NCI-H446 treated with DMSO at 0.1 percent for 48 hours (cell line): ENCODE data around the gene NAALADL2.
"Not testable (repeated sequence)": the region's sequence is repeated elsewhere in the genome, so short reads cannot be mapped to it uniquely, and the experiment has no call there.

Source experiments
- DNase-seq: peaks from one replicate; lab custom pipeline; 2025; lab: John Stamatoyannopoulos, UW

Gene NAALADL2

DNA sequence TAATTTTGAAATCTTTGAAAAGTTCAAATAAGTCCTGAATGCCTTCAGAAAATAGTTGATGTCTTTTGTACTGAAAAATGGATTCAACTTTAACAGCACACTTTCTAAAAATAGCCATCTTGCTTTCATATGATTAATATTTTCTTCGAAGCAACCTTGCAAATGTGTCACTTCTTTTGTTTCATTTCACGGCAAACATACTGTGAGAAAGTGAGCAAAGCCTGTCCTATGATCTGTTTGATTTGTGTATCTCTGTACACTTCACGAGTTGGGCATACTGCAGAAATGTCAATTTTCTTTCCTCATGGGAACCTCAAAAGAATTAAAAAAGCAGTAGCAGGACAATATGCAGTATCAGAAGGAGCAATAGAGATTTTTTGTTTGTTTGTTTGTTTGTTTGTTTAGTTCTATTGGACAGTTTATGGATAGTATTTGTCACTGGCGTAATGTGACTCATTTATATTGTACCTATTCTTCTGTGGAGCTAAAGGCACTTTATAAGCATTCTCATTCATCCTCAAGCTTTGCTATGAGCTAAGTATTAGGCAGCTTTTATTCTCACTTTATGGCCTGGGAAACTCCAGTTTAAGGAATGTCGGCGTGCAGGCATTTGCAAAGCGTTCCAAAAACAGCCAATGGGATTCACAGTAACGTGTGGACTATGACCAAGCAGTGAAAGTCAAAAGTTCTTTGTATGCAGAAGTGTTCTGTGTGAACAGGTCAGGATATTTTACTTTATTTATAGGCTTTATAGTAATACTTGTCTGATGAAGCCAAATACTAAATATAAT lies 572.0 kb downstream of the NAALADL2 start:
- no peak for DNase-seq

DNA sequence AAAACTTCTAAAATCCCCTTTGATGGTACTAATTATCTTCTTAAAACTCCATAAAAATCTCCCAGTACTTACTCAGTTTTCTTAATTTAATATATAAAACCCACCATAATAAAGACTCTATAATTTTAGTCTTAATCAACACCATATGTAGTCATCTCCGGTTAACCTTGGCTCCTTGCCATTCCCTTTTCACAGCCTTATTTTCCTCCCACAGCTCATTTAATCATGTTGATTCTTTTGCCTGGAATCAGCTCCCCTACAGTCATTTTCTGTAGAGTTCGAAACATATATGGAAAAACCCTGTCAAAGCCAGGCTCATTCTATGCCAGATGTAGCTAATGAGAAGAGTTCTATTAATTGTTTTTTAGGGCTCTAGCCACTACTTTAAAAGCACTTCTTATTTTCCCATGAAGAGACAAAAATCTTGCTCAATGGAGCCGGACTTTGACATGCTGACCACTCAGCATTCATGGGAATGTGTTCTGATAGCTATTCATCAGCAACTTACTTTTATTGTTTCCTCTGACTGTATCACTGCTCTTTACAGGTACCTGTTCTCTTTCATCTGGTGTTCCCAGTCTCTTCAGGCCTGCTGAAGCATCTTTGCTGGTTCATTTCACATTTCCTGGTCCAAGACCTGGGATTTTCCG lies 573.4 kb downstream of the NAALADL2 start:
- DNase-seq = peak; percentile 85

DNA sequence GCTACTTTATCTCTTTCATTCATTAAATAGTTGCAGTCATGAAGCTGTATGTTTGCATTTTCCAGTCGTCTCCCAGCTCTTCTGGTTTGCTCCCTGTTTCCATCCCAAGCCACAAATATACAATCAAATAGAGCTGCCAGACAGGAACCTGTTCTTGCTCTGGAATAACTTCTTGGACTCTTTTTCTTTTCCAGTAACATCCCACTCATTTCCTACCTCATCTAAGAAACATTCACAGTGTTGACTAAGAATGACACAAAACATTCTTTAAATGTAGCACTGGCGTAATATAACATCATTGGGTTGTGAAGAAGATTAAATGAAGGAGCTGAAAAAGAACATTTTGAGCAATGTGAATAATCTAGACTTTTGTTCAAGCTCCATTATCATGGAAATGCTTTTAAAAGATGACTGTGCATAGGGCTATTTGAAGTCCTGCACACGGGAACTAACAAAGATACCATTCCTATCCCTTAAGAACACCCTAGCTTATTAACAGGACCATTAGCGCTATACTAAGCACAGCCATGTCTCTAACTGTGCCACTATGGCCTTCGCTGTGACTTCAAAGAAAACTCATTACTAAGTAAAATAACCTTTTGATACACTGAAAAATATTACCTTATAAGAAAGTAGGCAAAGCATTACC lies 574.0 kb downstream of the NAALADL2 start:
- DNase-seq = no peak

DNA sequence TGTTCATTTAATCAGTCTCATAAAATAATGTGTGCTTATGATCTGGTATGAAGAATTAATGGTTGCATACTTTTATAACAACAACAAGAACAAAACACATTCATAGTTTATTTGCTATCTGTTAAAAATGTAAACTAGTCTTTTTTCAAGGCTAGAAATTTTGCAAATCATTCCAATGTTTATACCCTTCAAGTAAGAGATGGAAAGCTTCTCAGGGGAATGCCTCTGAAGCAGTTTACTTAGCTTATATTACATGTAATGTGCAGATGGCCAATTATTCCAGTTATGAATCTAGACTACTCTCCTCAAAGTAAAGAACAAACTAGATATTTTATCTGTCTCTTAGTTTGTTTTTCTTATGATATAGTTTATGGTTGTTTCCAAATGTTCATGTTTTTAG lies 575.4 kb downstream of the NAALADL2 start:
- DNase-seq = peak; percentile 66

DNA sequence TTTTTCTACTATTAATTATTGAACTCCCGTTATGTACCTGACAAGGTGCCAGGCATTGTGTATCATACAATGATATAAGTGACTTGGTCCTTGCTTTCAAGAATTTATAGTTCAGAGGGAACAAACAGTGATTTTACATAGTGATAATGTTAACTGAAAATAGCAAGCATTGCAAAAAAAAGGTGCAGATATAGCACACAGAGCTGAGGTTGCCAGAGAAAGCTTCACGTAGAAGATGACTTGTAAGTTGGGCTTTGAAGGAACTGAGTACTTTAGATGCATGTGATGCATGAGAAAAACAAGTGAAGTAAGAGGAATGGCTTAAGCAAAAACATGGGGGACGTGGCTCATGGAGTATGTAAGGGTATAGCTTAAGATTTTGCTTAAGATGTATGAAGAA lies 584.5 kb downstream of the NAALADL2 start:
- no peak for DNase-seq

DNA sequence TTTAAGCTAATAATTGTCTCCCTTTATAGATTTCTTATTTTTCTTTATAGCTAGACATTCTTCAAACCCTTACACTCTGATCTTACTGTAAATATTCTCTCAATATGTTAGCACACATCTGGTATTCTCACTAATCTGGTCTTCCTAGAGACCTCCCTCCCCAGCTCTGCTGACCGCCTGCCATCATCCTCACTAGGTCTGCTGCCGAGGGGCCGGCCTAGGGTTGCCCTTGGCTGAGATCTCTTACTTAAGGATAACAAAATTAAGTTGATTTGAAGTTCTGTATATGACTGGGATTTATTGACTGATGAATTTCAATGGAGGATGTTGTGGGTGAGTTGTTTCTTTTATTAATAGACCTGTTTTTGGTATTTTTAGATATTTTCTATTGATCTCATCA lies 586.6 kb downstream of the NAALADL2 start:
- DNase-seq = no peak

DNA sequence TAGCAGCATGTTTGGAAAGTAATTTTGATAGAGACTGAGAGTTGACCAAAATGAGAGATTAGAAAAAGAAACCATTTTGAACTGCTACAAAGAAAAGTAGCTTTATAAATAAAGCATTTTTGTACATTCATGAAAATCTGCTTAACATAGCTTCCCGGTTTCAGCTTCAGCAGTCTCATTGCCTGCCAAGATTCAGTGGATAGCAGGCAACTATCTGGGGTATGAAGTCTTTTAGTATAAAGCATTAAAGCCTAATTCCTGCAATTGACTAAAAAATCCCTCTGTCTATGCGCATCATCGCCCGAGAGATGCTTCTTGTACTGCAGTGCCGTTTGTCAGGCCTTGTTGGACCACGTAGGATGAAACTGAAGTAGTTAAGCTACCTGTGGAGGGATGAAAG lies 588.4 kb downstream of the NAALADL2 start:
- no peak for DNase-seq

DNA sequence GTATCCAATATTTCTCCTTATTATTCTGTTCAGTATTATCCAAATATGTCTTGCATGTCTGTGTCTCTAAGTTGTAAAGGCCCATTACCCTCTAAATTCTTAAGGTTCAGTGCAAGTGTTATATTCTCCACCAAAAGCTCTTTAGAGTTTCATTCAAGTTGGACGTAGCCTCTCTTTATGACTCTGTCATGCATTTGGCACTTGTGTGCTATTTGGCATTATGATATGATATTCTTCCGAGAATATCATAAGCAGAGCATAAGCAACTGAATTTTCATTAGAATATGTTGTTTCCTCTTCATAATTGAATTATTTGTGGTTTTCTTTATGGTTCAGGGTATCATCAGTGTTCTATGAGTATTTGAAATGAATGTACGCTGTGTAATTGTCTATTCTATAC lies 594.2 kb downstream of the NAALADL2 start:
- no peak for DNase-seq

DNA sequence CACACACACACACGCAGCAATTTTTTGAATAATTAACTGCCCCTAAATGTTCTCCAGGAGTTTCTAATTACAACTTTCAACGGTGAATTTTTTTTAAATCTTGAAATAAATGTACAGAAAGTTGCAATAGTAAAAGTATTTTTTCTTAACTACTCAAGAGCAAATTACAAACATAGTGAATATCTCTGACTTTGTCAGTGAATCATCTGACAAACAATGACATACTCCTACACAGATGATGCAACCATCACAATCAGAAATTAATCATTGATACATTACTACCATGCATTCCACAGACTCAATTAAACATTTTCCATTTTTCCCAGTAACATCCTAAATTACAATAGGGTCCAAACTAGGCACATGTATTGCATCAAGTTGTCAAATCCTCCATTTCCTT lies 597.3 kb downstream of the NAALADL2 start:
- DNase-seq = no peak

DNA sequence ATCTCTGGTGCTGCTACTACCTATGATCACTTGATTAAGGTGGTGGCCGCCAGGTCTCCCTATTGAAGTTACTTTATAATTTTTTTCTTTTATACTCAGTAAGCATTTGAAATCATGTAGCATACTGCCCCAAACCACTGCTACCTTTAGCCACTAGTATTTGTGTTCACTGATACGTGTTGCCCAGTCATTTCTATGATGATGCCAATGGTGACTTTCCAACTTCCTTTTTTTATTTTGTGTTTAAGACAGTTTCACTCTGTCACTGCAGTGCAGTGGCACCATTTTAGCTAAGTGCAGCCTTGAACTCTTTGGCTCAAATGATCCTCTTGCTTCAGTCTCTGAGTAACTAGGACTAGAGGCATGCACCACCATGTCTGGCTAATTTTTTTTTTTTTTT lies 598.2 kb downstream of the NAALADL2 start:
- no peak for DNase-seq

DNA sequence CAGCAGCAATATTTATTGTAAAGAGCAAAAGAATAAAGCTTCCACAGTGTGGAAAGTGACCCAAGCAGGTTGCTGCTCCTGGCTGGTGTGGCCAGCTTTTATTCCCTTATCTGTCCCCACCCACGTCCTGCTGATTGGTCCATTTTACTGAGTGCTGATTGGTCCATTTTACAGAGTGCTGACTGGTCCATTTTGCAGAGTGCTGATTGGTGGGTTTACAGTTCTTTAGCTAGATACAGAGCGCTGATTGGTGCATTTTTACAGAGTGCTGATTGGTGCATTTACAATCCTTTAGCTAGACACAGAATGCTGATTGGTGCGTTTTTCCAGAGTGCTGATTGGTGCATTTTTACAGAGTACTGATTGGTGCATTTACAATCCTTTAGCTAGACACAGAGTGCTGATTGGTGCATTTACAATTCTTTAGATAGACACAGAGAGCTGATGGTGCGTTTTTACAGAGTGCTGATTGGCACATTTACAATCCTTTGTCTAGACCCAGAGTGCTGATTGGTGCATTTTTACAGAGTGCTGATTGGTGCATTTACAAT lies 601.8 kb downstream of the NAALADL2 start:
- DNase-seq = not testable (repeated sequence)

DNA sequence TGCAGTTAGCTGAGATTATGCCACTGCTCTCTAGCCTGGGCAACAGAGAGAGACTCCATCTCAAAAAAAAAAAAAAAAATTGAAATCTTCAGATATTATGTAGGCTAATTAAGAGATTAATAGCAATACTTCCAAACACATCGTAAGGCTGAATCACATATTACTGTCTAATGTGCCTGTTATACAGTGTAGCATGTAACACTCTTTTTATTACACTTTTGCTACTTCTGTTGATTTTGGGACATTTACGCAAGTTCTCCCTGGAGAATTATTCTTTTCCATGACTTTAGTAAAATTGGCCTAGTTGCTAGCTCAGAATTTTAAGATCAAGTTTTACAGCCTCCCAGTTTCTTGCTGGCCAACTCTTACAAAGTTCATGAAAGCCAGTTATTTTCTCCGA lies 605.2 kb downstream of the NAALADL2 start:
- DNase-seq = no peak

DNA sequence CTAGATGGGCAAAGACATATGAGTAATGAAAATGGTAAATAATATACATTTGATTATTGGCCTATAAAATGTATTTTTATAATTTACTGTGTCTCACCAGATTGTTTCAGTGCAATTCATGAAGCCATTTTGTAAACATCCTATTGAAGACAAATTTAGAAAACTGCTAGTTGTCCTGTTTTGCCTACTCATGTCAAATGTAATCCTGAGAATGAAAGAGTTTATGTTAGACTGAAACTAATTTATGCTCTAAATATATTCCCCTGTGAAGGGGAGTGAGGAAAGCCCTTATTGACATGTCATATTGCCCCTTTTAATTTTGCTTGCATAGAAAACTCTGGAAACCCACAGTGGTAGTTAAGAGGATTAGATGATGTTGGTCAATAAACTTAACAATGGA lies 610.0 kb downstream of the NAALADL2 start:
- DNase-seq = no peak

DNA sequence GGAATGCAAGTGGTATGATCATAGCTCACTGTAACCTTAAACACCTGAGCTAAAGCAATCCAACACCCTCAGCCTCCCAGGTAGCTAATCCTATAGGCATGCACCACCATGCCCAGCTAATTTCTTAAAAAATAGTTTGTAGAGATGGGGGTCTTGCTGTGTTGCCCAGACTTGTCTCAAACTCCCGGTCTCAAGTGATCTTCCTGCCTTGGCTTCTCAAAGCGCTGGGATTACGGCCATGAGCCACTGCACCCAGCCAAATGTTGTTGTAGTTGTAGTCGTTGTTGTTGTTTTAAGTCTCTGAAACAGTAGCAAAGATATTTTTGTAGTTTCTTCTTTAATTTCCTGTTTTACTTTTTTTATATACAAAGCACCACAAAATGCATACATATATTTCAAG lies 616.6 kb downstream of the NAALADL2 start:
- no peak for DNase-seq

DNA sequence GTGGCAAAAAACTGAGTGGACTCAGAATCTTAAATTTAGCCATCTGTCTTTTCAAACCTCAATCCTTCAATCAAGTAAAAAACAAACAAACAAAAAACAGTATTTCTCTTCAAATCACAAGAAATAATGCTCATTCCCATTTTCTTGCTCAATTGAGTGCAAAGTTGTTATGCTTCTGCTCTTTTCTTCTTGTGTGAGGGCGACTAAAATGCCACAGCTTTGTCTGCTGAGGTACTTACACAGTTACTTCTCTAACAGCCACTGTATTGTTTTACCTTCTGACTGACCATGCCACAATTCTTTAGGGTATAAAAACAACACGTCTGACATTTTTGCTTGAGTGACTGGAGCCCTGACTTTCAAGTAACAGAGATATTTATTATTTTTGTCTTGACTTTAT lies 617.4 kb downstream of the NAALADL2 start:
- no peak for DNase-seq

DNA sequence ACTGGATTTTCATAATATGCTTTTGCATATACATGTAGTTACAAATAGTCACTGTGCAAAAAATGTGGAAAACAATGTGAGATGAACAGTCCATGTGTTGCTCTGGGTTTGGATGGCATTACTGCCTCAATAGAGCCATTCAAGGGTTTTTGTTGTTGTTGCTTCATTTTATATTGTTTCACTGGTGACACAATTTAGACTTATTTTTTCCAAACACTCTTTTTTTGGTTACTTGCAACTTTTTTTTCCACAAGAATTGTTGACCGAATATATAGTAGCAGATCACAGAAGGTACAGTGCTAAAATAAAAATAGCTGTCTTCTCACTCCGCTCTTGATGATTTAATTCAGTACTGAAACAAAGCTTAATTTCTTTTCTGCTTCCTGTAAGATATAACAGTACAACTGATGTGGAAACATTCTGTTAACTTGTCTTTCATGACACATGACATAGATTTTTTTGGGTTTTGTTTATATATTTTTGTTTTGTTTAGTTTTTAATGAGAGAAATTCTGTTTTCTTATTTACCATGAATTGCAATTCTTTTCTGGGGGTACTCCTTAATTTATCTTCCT lies 618.6 kb downstream of the NAALADL2 start:
- DNase-seq = no peak

DNA sequence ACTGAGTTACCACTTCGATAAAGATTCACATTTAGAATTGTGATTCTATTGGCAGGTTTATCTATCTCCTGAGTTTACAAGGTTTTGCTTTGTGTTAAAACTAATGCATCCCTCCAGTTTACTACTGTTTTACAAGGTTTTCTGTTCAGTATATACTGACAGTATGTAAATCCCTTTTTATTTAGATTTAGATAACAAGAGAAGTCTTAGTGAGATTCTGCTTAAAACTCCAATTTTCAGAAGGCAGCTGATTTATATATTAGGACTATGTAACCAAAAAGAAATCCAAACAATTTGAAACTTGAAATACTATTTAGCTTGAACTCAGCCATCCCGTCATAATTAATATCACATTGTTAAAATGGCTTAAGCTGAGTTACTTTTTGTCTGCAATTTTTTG lies 619.2 kb downstream of the NAALADL2 start:
- DNase-seq = no peak

DNA sequence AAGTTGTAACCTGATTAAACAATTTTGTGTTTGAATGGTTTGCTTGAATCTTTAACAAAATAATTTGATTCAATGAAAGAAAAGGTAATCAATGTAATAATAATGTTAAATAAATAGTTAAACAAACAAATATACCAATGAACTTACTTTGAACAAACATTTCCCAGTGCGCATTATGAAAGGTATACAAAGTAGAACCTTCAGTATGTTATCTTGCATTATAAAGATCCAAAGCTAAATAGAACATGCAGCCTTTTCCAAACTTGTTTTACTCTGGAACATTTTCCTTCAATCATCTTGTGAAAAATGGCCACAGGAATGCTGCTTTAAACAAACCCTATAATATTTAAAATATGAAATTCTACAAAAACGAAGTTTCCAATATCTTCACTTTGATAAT lies 620.0 kb downstream of the NAALADL2 start:
- DNase-seq = no peak

DNA sequence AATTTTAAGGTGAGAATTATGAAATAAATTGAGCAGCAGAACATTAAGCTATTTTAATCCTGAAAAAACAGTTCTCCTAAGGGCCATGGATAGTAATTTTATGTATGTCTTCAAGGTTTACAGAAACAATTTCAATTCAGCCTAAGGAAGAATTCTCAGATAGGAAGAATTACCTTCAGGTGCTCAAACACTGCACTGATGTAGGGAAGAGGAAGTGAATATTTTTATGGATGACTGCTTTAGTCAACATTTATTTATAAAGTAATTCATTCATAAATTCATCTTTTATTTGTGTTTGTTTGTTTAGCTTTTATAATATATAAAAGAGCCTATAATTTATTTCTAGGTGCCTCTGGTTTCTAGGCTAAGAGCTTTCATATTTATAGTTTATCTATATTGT lies 620.7 kb downstream of the NAALADL2 start:
- no peak for DNase-seq

DNA sequence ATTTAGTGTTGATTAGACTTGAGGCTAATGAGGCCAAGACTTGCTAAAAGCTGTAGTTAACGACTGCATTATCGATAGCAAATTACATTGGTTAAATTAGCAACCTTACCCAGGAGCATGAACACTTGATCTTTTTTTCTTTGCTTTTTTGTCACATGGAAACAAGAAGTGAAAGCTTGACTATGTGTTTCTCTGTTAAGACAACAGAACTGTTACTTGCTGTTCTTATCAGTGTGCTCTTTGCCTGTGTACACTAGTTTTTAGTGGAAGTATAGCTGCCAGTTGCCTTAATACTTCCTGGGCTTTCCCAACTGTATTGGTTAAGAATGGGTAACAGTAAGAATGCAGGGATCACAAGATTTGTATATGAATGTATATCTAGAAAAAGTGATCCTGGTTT lies 625.5 kb downstream of the NAALADL2 start:
- no peak for DNase-seq

DNA sequence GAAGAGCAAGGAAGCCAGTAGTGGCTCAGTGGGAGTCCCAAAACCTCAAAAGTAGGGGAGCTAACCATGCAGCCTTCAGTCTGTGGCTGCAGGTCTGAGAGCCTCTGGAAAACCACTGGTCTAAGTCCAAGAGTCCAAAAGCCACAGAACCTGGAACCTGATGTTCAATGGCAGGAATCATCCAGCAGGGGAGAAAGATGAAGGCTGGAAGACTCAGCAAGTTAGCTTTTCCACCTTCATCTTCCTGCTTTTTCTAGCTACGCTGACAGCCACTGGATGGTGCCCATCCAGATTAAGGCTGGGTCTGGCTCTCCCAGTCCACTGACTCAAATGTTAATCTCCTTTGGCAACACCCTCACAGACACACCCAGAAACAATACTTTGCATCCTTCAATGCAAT lies 626.3 kb downstream of the NAALADL2 start:
- no peak for DNase-seq

DNA sequence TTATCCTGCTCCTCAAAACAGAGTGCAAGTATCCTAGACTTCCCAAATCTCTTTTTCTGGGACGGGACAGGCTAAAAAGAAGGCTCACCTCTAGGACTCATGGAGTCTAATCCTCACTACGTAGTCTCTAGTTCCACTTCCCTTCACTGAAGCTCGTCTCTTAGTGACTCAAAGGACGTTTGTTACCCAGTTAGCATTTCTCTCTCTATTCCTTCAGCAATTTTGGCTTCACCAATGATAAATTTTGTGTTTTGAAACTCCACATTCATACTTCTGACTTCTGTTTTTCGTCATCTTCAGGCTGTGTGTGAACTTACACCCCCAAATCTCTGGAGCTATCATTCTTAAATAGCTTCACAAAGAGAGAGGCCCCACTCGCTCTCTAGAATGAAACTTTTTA lies 627.1 kb downstream of the NAALADL2 start:
- no peak for DNase-seq

DNA sequence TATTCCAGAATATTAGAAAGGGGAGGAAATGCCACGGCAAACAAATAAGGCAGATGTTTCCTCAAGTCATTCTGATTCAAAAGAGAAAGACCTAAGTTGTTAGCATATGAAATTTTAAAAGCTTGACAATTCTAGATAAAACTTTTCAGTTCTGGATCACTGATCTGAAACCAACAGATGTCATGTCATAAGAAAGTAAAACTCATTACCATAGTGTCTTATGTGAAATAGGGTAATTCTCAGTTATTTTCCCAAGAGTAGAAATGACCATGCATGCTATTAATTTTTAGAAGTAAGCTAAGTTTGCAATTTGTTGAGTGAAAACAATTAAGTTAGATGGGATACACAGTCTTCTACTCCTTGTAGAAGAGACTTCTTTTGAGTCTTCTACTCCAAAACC lies 630.3 kb downstream of the NAALADL2 start:
- no peak for DNase-seq
